NT2/D1 (cell line): ENCODE results near the gene MOCS3.

Experiments used
- SUZ12 ChIP-seq: IDR thresholded peaks from 2 replicates; pipeline ENCODE4 v1.6.1; 2011; ENCODE audit not compliant: insufficient read length, insufficient read depth; ENCODE audit errors: extremely low read depth
- ZNF274 ChIP-seq: IDR thresholded peaks from 2 replicates; pipeline ENCODE4 v1.6.1; 2011; ENCODE audit warnings: mild to moderate bottlenecking, low read depth, low read length

DNA sequence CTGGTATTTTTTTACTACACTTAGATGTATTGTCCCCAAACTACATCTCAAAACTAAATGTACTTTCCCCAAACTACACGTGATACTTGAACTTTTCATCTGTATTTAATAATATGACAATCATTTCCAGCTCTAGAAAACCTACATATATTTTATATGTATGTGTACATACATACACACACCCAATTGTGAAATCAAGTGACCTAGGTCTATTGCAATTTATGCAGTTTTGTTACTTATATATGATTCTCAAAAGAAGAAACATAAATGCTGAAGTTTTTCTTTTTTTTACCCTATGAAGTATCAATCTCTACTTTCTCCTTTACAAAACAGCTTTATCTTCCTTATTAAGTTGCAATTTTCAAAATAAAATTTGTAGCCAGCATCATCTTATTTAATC, 32.1 kb upstream of the MOCS3 start:
- TF ChIP-seq ZNF274: no peak
- TF ChIP-seq SUZ12: no peak
